ENCODE results near the gene CXorf58. TPM values are rescaled to one million over a fixed set of nuclear protein-coding genes. Genes with fewer than 3 reads are reported as not detected.

The CXorf58 gene
- total and polyA plus RNA-seq, 5 donors from 2014 or later = not detected

GRCh38 chrX:23926015-23926414 is 18.2 kb downstream of the CXorf58 start:
- Histone ChIP-seq H3K27me3 (ENCODE audit: control insufficient read depth, insufficient read depth, low read length) (no peaks in the 10 kb centered on the region), H3K36me3 (ENCODE audit: control insufficient read depth, insufficient read depth, low read length) (no peaks in the 10 kb centered on the region), H3K27ac (ENCODE audit: insufficient read depth, low read length, poor library complexity, severe bottlenecking) (no peak overlapping the region), H3K4me3 (ENCODE audit: low read depth, low read length) (no peak overlapping the region), H3K9me3 (ENCODE audit: control insufficient read depth in 2 of 2, low read length in 2 of 2) (no peaks in the 10 kb centered on the region), H3K4me1 (ENCODE audit: control insufficient read depth, insufficient read depth, low read length, poor library complexity, severe bottlenecking) (peaks cover 6% of the 10 kb centered on the region)
- Mint-ChIP-seq H3K4me1 (peaks cover under 1 to 5% (median 3%) of the 10 kb centered on the region in 4 donors), H3K9me3 (no peaks in the 10 kb centered on the region), H3K36me3 (no peaks in the 10 kb centered on the region), H3K27ac (no peak overlapping the region), H3K27me3 (no peaks in the 10 kb centered on the region), H3K4me3 (no peak overlapping the region)
- ATAC-seq (ENCODE audit: low read depth in 2 of 2) (no peak), DNase-seq (no peak)

GRCh38 chrX:23930894-23931604 is 23.2 kb downstream of the CXorf58 start:
- H3K36me3 Mint-ChIP-seq = no peaks in the 10 kb centered on the region
- ATAC-seq (ENCODE audit: low read depth in 2 of 2) (peak; percentile 78 to 81), DNase-seq (peak in 2 of 3 donors; percentile 44 to 64)
- peaks cover 7 to 24% (median 15%) of the 10 kb centered on the region in 4 donors for H3K4me1 Mint-ChIP-seq
- peak overlapping the region; percentile 56 to 86 (median 60) for H3K27ac Mint-ChIP-seq
- Histone ChIP-seq H3K27ac (ENCODE audit: insufficient read depth, low read length, poor library complexity, severe bottlenecking) (peak overlapping the region; percentile 47), H3K36me3 (ENCODE audit: control insufficient read depth, insufficient read depth, low read length) (no peaks in the 10 kb centered on the region), H3K4me3 (ENCODE audit: low read depth, low read length) (peak overlapping the region; percentile 51), H3K9me3 (ENCODE audit: control insufficient read depth in 2 of 2, low read length in 2 of 2) (no peaks in the 10 kb centered on the region), H3K27me3 (ENCODE audit: control insufficient read depth, insufficient read depth, low read length) (no peaks in the 10 kb centered on the region), H3K4me1 (ENCODE audit: control insufficient read depth, insufficient read depth, low read length, poor library complexity, severe bottlenecking) (peaks cover 11% of the 10 kb centered on the region)
- no peaks in the 10 kb centered on the region for H3K9me3 Mint-ChIP-seq
- peak overlapping the region in 3 of 4 donors; percentile 11 to 72 (median 56) for H3K4me3 Mint-ChIP-seq
- H3K27me3 Mint-ChIP-seq = no peaks in the 10 kb centered on the region

GRCh38 chrX:23932046-23932445 is 24.2 kb downstream of the CXorf58 start:
- Mint-ChIP-seq H3K4me1 (peaks cover 7 to 24% (median 15%) of the 10 kb centered on the region in 4 donors), H3K4me3 (no peak overlapping the region), H3K36me3 (no peaks in the 10 kb centered on the region), H3K27ac (peak overlapping the region in 2 of 3 donors; percentile 60), H3K9me3 (no peaks in the 10 kb centered on the region), H3K27me3 (no peaks in the 10 kb centered on the region)
- ATAC-seq (ENCODE audit: low read depth in 2 of 2) (no peak), DNase-seq (no peak)
- Histone ChIP-seq H3K4me3 (ENCODE audit: low read depth, low read length) (peak overlapping the region; percentile 26), H3K27ac (ENCODE audit: insufficient read depth, low read length, poor library complexity, severe bottlenecking) (peak overlapping the region; percentile 47), H3K27me3 (ENCODE audit: control insufficient read depth, insufficient read depth, low read length) (no peaks in the 10 kb centered on the region), H3K9me3 (ENCODE audit: control insufficient read depth in 2 of 2, low read length in 2 of 2) (no peaks in the 10 kb centered on the region), H3K36me3 (ENCODE audit: control insufficient read depth, insufficient read depth, low read length) (no peaks in the 10 kb centered on the region), H3K4me1 (ENCODE audit: control insufficient read depth, insufficient read depth, low read length, poor library complexity, severe bottlenecking) (peaks cover 11% of the 10 kb centered on the region)

- no peaks in the 10 kb centered on the region for H3K36me3 ChIP-seq (ENCODE audit: control insufficient read depth, insufficient read depth, low read length)
- H3K4me1 ChIP-seq (ENCODE audit: control insufficient read depth, insufficient read depth, low read length, poor library complexity, severe bottlenecking) = peaks cover 11% of the 10 kb centered on the region
- H3K9me3 ChIP-seq (ENCODE audit: control insufficient read depth in 2 of 2, low read length in 2 of 2) = no peaks in the 10 kb centered on the region
- Mint-ChIP-seq H3K27ac (peak overlapping the region in 2 of 3 donors; percentile 32 to 34), H3K4me1 (peaks cover 7 to 21% (median 15%) of the 10 kb centered on the region in 4 donors), H3K4me3 (no peak overlapping the region), H3K27me3 (no peaks in the 10 kb centered on the region), H3K36me3 (no peaks in the 10 kb centered on the region), H3K9me3 (no peaks in the 10 kb centered on the region)
- H3K27ac ChIP-seq (ENCODE audit: insufficient read depth, low read length, poor library complexity, severe bottlenecking) = no peak overlapping the region
- H3K27me3 ChIP-seq (ENCODE audit: control insufficient read depth, insufficient read depth, low read length) = no peaks in the 10 kb centered on the region
- no peak overlapping the region for H3K4me3 ChIP-seq (ENCODE audit: low read depth, low read length)
- DNase-seq (no peak), ATAC-seq (ENCODE audit: low read depth in 2 of 2) (no peak)
These were observed 27.3 kb downstream of the CXorf58 start for GRCh38 chrX:23935106-23935505.

GRCh38 chrX:23936180-23936579 is 28.4 kb downstream of the CXorf58 start:
- no peak overlapping the region for H3K27ac ChIP-seq (ENCODE audit: insufficient read depth, low read length, poor library complexity, severe bottlenecking)
- no peaks in the 10 kb centered on the region for H3K36me3 ChIP-seq (ENCODE audit: control insufficient read depth, insufficient read depth, low read length)
- no peaks in the 10 kb centered on the region for H3K36me3 Mint-ChIP-seq
- DNase-seq (no peak), ATAC-seq (ENCODE audit: low read depth in 2 of 2) (no peak)
- no peaks in the 10 kb centered on the region for H3K9me3 Mint-ChIP-seq
- no peaks in the 10 kb centered on the region for H3K9me3 ChIP-seq (ENCODE audit: control insufficient read depth in 2 of 2, low read length in 2 of 2)
- no peak overlapping the region for H3K27ac Mint-ChIP-seq
- H3K4me3 ChIP-seq (ENCODE audit: low read depth, low read length) = no peak overlapping the region
- H3K4me3 Mint-ChIP-seq = no peak overlapping the region
- H3K4me1 ChIP-seq (ENCODE audit: control insufficient read depth, insufficient read depth, low read length, poor library complexity, severe bottlenecking) = peaks cover 3% of the 10 kb centered on the region
- no peaks in the 10 kb centered on the region for H3K27me3 Mint-ChIP-seq
- H3K27me3 ChIP-seq (ENCODE audit: control insufficient read depth, insufficient read depth, low read length) = no peaks in the 10 kb centered on the region
- peaks cover 6 to 17% (median 11%) of the 10 kb centered on the region in 4 donors for H3K4me1 Mint-ChIP-seq

- Mint-ChIP-seq H3K4me3 (no peak overlapping the region), H3K27me3 (no peaks in the 10 kb centered on the region), H3K4me1 (peaks cover 4 to 8% (median 5%) of the 10 kb centered on the region in 4 donors), H3K27ac (no peak overlapping the region), H3K36me3 (no peaks in the 10 kb centered on the region), H3K9me3 (no peaks in the 10 kb centered on the region)
- Histone ChIP-seq H3K27me3 (ENCODE audit: control insufficient read depth, insufficient read depth, low read length) (no peaks in the 10 kb centered on the region), H3K27ac (ENCODE audit: insufficient read depth, low read length, poor library complexity, severe bottlenecking) (no peak overlapping the region), H3K9me3 (ENCODE audit: control insufficient read depth in 2 of 2, low read length in 2 of 2) (no peaks in the 10 kb centered on the region), H3K36me3 (ENCODE audit: control insufficient read depth, insufficient read depth, low read length) (no peaks in the 10 kb centered on the region), H3K4me3 (ENCODE audit: low read depth, low read length) (no peak overlapping the region), H3K4me1 (ENCODE audit: control insufficient read depth, insufficient read depth, low read length, poor library complexity, severe bottlenecking) (no peaks in the 10 kb centered on the region)
- DNase-seq (no peak), ATAC-seq (ENCODE audit: low read depth in 2 of 2) (no peak)
These were observed 29.3 kb downstream of the CXorf58 start for GRCh38 chrX:23937100-23937499.

- DNase-seq (no peak), ATAC-seq (ENCODE audit: low read depth in 2 of 2) (no peak)
These were observed 30.9 kb downstream of the CXorf58 start for GRCh38 chrX:23938690-23939089.

GRCh38 chrX:23939203-23939602 is 31.4 kb downstream of the CXorf58 start:
- Mint-ChIP-seq H3K4me3 (no peak overlapping the region), H3K27me3 (no peaks in the 10 kb centered on the region), H3K9me3 (no peaks in the 10 kb centered on the region), H3K36me3 (peaks cover under 1% of the 10 kb centered on the region), H3K27ac (no peak overlapping the region), H3K4me1 (peaks cover 0 to 9% (median 0%) of the 10 kb centered on the region in 4 donors)
- H3K36me3 ChIP-seq (ENCODE audit: control insufficient read depth, insufficient read depth, low read length) = no peaks in the 10 kb centered on the region
- H3K9me3 ChIP-seq (ENCODE audit: control insufficient read depth in 2 of 2, low read length in 2 of 2) = no peaks in the 10 kb centered on the region
- DNase-seq (no peak), ATAC-seq (ENCODE audit: low read depth in 2 of 2) (no peak)
- H3K4me1 ChIP-seq (ENCODE audit: control insufficient read depth, insufficient read depth, low read length, poor library complexity, severe bottlenecking) = no peaks in the 10 kb centered on the region
- H3K27me3 ChIP-seq (ENCODE audit: control insufficient read depth, insufficient read depth, low read length) = no peaks in the 10 kb centered on the region
- no peak overlapping the region for H3K4me3 ChIP-seq (ENCODE audit: low read depth, low read length)
- H3K27ac ChIP-seq (ENCODE audit: insufficient read depth, low read length, poor library complexity, severe bottlenecking) = no peak overlapping the region

More at GRCh38 chrX:23938690-23939089, 30.9 kb downstream of the CXorf58 start:
- Mint-ChIP-seq H3K27ac (no peak overlapping the region), H3K36me3 (no peaks in the 10 kb centered on the region), H3K4me1 (peaks cover 0 to 9% (median 0%) of the 10 kb centered on the region in 4 donors), H3K9me3 (no peaks in the 10 kb centered on the region), H3K27me3 (no peaks in the 10 kb centered on the region), H3K4me3 (no peak overlapping the region)
- Histone ChIP-seq H3K9me3 (ENCODE audit: control insufficient read depth in 2 of 2, low read length in 2 of 2) (no peaks in the 10 kb centered on the region), H3K27ac (ENCODE audit: insufficient read depth, low read length, poor library complexity, severe bottlenecking) (no peak overlapping the region), H3K36me3 (ENCODE audit: control insufficient read depth, insufficient read depth, low read length) (no peaks in the 10 kb centered on the region), H3K27me3 (ENCODE audit: control insufficient read depth, insufficient read depth, low read length) (no peaks in the 10 kb centered on the region), H3K4me3 (ENCODE audit: low read depth, low read length) (no peak overlapping the region), H3K4me1 (ENCODE audit: control insufficient read depth, insufficient read depth, low read length, poor library complexity, severe bottlenecking) (no peaks in the 10 kb centered on the region)

All from CD4-positive, CD25-positive, alpha-beta regulatory T cell (primary cell).